ENCODE results near the gene EHMT2. TPM values are rescaled to one million over a fixed set of nuclear protein-coding genes. Genes with fewer than 3 reads are reported as not detected.
A peak's percentile ranks its signal among the peaks of the same experiment; 100 is the strongest.

EHMT2 gene
- total RNA-seq, 4 donors from 2014 or later = 17.4 to 25.9 (median 20.0) TPM

GRCh38 chr6:31837369-31838113, 60.0 kb downstream of the EHMT2 start:
- TF ChIP-seq, protein P1, sequence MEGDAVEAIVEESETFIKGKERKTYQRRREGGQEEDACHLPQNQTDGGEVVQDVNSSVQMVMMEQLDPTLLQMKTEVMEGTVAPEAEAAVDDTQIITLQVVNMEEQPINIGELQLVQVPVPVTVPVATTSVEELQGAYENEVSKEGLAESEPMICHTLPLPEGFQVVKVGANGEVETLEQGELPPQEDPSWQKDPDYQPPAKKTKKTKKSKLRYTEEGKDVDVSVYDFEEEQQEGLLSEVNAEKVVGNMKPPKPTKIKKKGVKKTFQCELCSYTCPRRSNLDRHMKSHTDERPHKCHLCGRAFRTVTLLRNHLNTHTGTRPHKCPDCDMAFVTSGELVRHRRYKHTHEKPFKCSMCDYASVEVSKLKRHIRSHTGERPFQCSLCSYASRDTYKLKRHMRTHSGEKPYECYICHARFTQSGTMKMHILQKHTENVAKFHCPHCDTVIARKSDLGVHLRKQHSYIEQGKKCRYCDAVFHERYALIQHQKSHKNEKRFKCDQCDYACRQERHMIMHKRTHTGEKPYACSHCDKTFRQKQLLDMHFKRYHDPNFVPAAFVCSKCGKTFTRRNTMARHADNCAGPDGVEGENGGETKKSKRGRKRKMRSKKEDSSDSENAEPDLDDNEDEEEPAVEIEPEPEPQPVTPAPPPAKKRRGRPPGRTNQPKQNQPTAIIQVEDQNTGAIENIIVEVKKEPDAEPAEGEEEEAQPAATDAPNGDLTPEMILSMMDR (IDR thresholded peaks at IDR 0.05) = no peak
- ATAC-seq (ENCODE audit: low FRiP score) (no peak), DNase-seq (ENCODE audit: low spot score) (no peak)

- ATAC-seq (ENCODE audit: low FRiP score) (no peak), DNase-seq (ENCODE audit: low spot score) (no peak)
- TF ChIP-seq, protein P1 (IDR thresholded peaks at IDR 0.05) = no peak
These were observed 60.8 kb downstream of the EHMT2 start for GRCh38 chr6:31836474-31837368.

- TF ChIP-seq, protein P1 (IDR thresholded peaks at IDR 0.05) = no peak
- DNase-seq (ENCODE audit: low spot score) (no peak), ATAC-seq (ENCODE audit: low FRiP score) (no peak)
These were observed 61.4 kb downstream of the EHMT2 start for GRCh38 chr6:31836047-31836473.

DNA sequence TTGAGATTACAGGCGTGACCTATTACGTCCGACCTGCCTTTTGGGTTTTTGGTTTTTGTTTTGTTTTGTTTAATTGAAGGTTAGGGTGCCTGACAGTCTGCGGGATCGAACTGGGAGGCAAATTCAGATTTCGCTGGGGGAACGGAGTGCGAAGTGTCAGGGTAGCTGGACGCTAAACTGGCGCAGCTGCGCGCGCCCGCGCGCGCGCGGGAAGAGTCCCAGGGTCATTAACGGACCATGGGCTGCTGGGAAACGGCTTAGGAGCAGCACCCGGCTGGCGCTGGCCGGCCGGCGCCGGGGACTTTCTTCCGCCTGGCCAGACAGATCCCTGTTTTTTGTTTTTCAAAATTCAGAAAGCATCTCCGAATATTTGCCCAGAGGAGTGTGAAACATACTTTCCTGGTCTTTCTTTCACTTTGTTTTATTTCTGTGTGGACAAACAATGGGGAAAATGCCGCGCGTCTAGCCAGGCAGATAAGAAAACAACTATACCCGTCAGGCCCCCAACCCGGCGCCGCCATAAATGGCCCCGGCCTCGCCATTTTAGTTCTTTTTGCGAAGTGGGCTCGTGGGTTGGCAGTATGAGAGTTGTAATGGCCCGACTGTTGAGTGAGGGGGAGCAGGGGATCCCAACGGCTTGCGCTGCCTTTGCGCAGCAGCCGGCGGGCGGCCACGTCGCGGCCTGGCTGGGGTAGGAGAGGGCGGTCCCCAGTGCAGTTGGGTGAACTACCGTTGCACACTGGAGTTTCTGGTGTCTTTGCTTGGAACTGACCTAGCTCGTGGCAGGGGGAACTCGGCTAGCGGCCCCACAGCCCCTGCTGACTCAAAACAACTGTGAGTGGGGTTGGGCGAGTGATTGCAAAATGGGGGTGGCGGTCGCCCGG, 62.9 kb downstream of the EHMT2 start:
- TF ChIP-seq, protein P1 (IDR thresholded peaks at IDR 0.05) = no peak
- DNase-seq (ENCODE audit: low spot score) (no peak), ATAC-seq (ENCODE audit: low FRiP score) (peak; percentile 59)

GRCh38 chr6:31831350-31832215, 65.9 kb downstream of the EHMT2 start:
- no peak for ATAC-seq (ENCODE audit: low FRiP score)
- TF ChIP-seq, protein P1 (IDR thresholded peaks at IDR 0.05) = no peak
- no peak for DNase-seq (ENCODE audit: low spot score)

DNA sequence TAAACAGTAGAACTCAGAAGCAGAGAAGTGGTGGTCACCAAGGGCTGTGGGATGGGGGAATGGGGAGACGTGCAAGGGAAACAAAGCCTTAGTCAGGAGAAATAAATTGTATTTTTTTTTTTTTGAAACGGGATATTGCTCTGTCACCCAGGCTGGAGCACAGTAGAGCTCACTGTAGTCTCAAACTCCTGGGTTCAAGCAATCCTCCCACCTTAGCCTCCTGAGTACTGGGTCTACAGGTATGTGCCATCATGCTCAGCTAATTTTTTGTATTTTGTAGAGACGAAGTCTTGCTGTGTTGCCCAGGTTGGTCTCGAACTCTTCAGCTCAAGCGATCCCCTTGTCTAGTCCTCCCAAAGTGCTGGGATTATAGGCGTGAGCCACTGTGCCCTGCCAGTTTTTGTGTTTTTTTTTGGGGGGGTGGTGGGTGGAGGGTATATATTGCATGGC, 66.6 kb downstream of the EHMT2 start:
- ATAC-seq (ENCODE audit: low FRiP score) = no peak
- DNase-seq (ENCODE audit: low spot score) = no peak
- TF ChIP-seq, protein P1 (IDR thresholded peaks at IDR 0.05) = no peak
